Ovary (tissue), 9 donors: ENCODE data around the gene NELFB. TPM values are rescaled to one million over a fixed set of nuclear protein-coding genes. Genes with fewer than 3 reads are reported as not detected.

Source experiments
- DNase-seq, 5 donors: peaks; one replicate each; pipeline ENCODE4 v3.0.0-alpha.2; 2019 to 2020
- H3K27ac ChIP-seq, 2 donors: fragments of 200-600 bp; one replicate each; pipeline versions ENCODE4 v1.5.1 to v1.8.0; 2019 to 2022
- H3K27me3 ChIP-seq: fragments of 200-600 bp; one replicate; pipeline ENCODE4 v1.8.0; 2022
- H3K36me3 ChIP-seq: fragments of 200-600 bp; sonication (generic); one replicate; pipeline ENCODE4 v1.5.1; 2019
- H3K4me1 ChIP-seq: one replicate; pipeline ENCODE4 v1.8.1; 2013; ENCODE audit warnings: mild to moderate bottlenecking, moderate library complexity; ENCODE audit not compliant: insufficient read depth
- H3K4me3 ChIP-seq: fragments of 200-600 bp; sonication (generic); one replicate; pipeline ENCODE4 v1.5.1; 2017
- H3K9me3 ChIP-seq, 2 donors: fragments of 200-600 bp in 1 of 2; sonication (generic) in 1 of 2; one replicate each; pipeline versions ENCODE4 v1.5.1 to v1.8.1; 2013 to 2019; ENCODE audit warnings: mild to moderate bottlenecking in 1 of 2, moderate library complexity in 1 of 2
- EP300 ChIP-seq: sonication (generic); formaldehyde crosslinking; IDR thresholded peaks from one replicate; pipeline ENCODE4 v1.6.1; 2017; ENCODE audit warnings: antibody characterized with exemption
- POLR2A ChIP-seq: fragments of 450-650 bp; IDR thresholded peaks from one replicate; pipeline ENCODE4 v1.6.1; 2017; ENCODE audit warnings: antibody characterized with exemption, mild to moderate bottlenecking, moderate library complexity
- WGBS, 3 donors: extraction: QIAGEN DNeasy Blood & Tissue Kit in 1 of 3; methylation state at CpG; one replicate each; pipeline versions ENCODE4 v1.1.5 to v1.1.7; 2013 to 2017; 5-methylcytosine and 5-hydroxymethylcytosine counted together
- intact Hi-C, 4 donors: fragments of 100-400 bp; cut with DNase I; formaldehyde crosslinking; loops; one replicate each; pipeline versions ENCODE4 v1.11.0 to v1.15.1; 2022 to 2023
- polyA plus RNA-seq, 2 donors: library from polyadenylated mRNA; stranded (reverse); fragments of 200-250 nt in 1 of 2; fragments of 350-450 nt in 1 of 2; fragmentation: Illumina TruSeq in 1 of 2; extraction: RNeasy Lipid Tissue Mini Kit (QIAGEN cat#74804) in 1 of 2; gene quantifications; one replicate each; pipeline ENCODE4 v1.2.3, GENCODE V29; 2013 to 2014
- total RNA-seq, 7 donors: library from RNA; depleted of rRNA in 2 of 7; stranded (reverse); fragments of >200 nt in 2 of 7; fragmentation: NEBNext Ultra II Directional in 3 of 7; extraction: Animal tissue kit (Norgen Biotek cat#: 25700) in 3 of 7; gene quantifications; one replicate each; pipeline versions ENCODE4 v1.1.0 to v1.2.4, GENCODE V29; 2016 to 2023
- TF ChIP-seq, protein P1 (sequence below), 3 donors: fragments of 450-650 bp in 2 of 3; fragments of 200-600 bp in 1 of 3; IDR thresholded peaks; one replicate each; pipeline versions ENCODE4 v1.5.1 to v1.8.0; 2016 to 2022; ENCODE audit warnings: antibody characterized with exemption in 3 of 3, mild to moderate bottlenecking in 1 of 3
- donor health status: DM: no; HTN: no; CAD: no; lungs with moderate emphysema.
- donor health status: DM: no; HTN: no; CAD: no.
- donor health status: Bipolar disorder and iron deficiency.
- donor health status: DM: yes; HTN: yes; CAD: no.
- donor health status: DM: no; HTN: no; CAD: no.
- donor health status: DM: yes; HTN: yes; CAD: no.

NELFB gene
- total and polyA plus RNA-seq, 9 donors: 10.9 to 56.6 (median 44.5) TPM

DNA sequence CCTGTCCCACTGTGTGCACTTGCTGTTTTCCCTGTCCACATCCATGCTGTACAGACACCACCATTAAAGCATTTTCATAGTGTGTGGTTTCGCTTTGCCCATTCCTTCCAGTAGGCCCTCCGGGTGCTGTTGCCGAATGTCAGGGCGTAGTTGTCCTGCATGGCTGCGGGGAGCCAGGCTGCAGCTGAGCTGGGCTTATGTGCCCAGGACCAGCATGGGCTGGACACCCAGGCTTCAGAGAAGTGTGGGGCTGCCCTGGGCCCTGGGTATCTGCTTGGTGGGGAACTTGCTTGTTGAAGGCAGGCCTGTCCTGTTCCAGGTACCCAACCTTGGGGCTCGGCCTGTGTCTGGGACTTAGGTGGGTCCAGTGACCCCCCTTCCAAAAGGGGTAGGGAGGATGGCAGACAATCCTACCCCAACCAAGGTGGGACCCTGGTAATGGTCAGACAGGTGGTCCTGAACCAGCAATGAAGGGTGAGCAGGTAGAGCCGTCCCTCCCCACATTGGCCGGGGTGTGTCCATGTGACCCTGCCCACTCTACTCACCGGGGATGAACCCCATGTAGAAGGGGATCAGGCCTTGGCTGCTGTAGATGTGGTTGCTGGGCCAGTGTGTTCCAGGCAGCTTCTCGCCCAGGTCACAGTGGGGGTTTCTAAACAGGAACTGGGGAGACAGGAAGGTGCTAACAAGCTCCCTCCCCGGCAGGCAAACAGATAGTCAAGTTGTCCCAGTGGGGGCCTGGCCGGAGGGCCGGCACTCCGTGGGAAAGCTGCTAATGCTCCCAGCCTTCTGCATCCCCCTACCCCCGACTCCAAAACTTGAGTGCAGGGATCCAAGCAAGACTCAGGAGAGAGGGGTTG lies 11.3 kb upstream of the NELFB start:
- Histone ChIP-seq H3K27me3 (no peaks in the 10 kb centered on the region), H3K4me1 (peaks cover 4% of the 10 kb centered on the region), H3K36me3 (no peaks in the 10 kb centered on the region), H3K27ac (no peak overlapping the region), H3K4me3 (no peak overlapping the region), H3K9me3 (no peaks in the 10 kb centered on the region)
- TF ChIP-seq EP300 (no peak), POLR2A (no peak)
- TF ChIP-seq, protein P1, sequence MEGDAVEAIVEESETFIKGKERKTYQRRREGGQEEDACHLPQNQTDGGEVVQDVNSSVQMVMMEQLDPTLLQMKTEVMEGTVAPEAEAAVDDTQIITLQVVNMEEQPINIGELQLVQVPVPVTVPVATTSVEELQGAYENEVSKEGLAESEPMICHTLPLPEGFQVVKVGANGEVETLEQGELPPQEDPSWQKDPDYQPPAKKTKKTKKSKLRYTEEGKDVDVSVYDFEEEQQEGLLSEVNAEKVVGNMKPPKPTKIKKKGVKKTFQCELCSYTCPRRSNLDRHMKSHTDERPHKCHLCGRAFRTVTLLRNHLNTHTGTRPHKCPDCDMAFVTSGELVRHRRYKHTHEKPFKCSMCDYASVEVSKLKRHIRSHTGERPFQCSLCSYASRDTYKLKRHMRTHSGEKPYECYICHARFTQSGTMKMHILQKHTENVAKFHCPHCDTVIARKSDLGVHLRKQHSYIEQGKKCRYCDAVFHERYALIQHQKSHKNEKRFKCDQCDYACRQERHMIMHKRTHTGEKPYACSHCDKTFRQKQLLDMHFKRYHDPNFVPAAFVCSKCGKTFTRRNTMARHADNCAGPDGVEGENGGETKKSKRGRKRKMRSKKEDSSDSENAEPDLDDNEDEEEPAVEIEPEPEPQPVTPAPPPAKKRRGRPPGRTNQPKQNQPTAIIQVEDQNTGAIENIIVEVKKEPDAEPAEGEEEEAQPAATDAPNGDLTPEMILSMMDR (IDR thresholded peaks at IDR 0.05): no peak
- WGBS, 3 donors: 61 to 69% (median 61%) methylated on average over 15 of the region's 15 CpGs
- no peak for DNase-seq
- intact Hi-C loops: no loop called here

DNA sequence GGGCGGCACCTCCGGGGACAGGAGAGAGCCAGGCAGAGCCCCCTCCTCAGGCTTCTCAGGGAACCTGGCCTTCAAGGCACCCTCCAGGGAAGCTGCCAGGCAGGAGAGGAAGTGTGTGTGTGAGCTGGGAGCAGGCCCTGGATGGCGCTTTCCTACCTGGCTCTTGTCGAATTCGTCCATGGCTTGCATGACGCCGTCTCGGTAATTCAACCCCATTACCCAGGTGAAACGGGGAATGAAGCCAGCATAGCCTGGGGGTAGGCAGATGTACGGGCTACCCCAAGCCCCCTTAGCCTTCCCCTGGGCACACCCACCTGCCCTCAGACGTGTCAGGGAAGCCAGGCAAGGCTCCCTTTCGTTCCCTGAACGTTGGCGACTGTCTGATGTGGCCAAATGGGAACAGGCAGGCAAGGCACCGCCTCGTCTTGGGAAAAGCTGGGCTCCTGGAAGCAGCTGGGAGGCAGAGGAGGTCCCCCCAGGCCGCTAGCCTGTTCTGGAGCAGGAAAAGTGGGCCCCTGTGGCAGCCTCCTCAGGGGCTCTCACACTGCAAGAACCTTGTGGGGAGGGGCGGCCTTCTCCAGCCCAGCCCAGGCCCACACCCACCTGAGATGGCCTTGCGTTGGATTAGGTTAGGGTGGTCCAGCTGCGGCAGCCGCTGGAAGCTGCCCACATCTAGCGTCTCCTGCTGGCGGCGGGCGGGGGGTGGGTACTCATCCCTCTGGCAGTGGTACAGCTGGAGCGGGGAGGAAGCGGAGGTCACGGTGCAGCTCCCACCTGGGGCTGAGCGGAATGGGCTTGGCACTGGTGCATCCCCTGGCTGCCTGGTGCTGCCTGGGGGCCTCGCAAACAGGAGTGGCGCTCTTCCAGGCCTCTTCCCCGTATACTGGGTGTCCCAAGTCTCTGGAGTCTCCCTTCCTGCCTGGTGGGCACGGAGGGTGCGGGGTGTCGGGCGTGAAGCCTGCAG lies 10.4 kb upstream of the NELFB start:
- H3K9me3 ChIP-seq: no peaks in the 10 kb centered on the region
- WGBS, 3 donors: 39 to 49% (median 46%) methylated on average over 30 to 36 of the region's 36 CpGs
- H3K4me1 ChIP-seq: peaks cover 4% of the 10 kb centered on the region
- TF ChIP-seq POLR2A: no peak
- no peak for TF ChIP-seq EP300
- TF ChIP-seq, protein P1 (IDR thresholded peaks at IDR 0.05): no peak
- DNase-seq: no peak
- intact Hi-C loops: no loop called here
- H3K36me3 ChIP-seq: no peaks in the 10 kb centered on the region
- no peak overlapping the region for H3K27ac ChIP-seq
- no peaks in the 10 kb centered on the region for H3K27me3 ChIP-seq
- H3K4me3 ChIP-seq: no peak overlapping the region

DNA sequence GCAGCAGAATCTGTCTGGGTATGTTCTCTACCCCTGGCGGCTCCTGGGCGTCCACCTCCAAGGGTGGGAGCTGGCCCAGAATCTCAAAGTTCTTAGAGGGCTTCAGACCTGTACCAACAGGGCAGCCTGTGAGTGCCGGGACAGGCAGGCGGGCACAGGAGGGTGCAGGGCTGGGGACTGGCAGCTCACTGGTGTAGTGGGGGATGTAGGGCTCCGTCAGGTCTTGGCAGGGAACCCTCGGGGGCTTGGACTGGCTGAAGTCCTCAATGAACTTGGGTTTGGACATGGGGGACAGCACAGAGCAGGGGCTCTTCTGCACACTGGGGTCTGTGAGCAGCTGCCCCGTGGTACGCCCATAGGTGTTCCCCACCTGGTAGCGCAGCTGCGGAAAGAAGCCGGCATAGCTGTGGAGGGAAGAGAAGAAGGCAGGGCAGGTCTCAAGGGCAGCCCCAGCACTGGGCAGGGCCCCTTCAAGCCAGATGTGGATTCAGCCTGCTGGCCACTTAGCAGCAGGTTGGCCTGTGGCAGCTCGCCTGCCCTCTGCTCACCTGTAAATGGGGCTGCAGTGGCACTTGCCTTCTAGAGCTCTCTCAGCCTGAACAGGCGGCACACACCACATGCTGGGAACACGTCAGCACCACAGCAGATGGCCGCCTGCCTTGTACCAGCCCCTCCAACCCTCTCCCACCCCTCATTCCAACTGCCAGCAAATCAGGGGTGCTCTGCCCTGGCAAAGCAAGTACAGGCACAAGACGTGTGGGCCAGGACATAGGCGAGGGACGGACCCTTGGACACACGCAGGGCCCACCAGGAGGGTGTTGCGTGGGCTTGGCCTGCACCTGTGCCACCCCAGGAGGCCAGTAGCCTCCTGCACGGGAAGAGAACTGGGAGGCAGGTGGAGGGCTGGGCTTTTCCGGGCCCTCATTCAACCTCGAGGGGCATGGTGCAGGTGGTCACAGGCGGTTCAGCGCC lies 9.4 kb upstream of the NELFB start:
- WGBS, 3 donors: 73 to 84% (median 78%) methylated on average over 25 of the region's 25 CpGs
- TF ChIP-seq EP300 (no peak), POLR2A (no peak)
- TF ChIP-seq, protein P1 (IDR thresholded peaks at IDR 0.05): no peak
- intact Hi-C loops: no loop called here

More for the DNA sequence above, 9.4 kb upstream of the NELFB start:
- H3K36me3 ChIP-seq: no peaks in the 10 kb centered on the region
- no peak for DNase-seq
- peaks cover 4% of the 10 kb centered on the region for H3K4me1 ChIP-seq
- no peak overlapping the region for H3K4me3 ChIP-seq
- H3K27me3 ChIP-seq: no peaks in the 10 kb centered on the region
- H3K27ac ChIP-seq: no peak overlapping the region
- H3K9me3 ChIP-seq: no peaks in the 10 kb centered on the region
